CD4-positive, alpha-beta memory T cell (primary cell): Measurements from ENCODE around the gene GVQW3. TPM values are rescaled to one million over a fixed set of nuclear protein-coding genes. Genes with fewer than 3 reads are reported as not detected.

ENCODE experiments used
- CTCF ChIA-PET: fragments of 350-600 bp; sonication (Branson Sonifier 250); formaldehyde crosslinking; loops from one replicate; lab custom pipeline; 2021; ENCODE audit warnings: inconsistent platforms; ENCODE audit not compliant: partially characterized antibody; lab: Charles Lee
- POLR2A ChIA-PET: fragments of 350-600 bp; sonication (Branson Sonifier 250); formaldehyde crosslinking; loops from one replicate; lab custom pipeline; 2021; ENCODE audit not compliant: partially characterized antibody; lab: Charles Lee
- DNase-seq, 5 donors: peaks; one replicate each; pipeline versions ENCODE4 v3.0.0 to v3.0.0-alpha.2; 2020 to 2022; ENCODE audit warnings: mixed read lengths in 1 of 5
- H3K27ac ChIP-seq: one replicate; pipeline ENCODE4 v1.7.0; 2013; ENCODE audit warnings: low read depth, low read length
- H3K27me3 ChIP-seq: 2 replicates; pipeline ENCODE4 v1.7.0; 2013; ENCODE audit warnings: mild to moderate bottlenecking, low read length, moderate library complexity; ENCODE audit not compliant: insufficient read depth
- H3K36me3 ChIP-seq: 2 replicates; pipeline ENCODE4 v1.7.0; 2013; ENCODE audit warnings: mild to moderate bottlenecking, low read length, moderate library complexity; ENCODE audit not compliant: insufficient read depth
- H3K4me1 ChIP-seq: 2 replicates; pipeline ENCODE4 v1.7.0; 2013; ENCODE audit warnings: mild to moderate bottlenecking, low read length, moderate library complexity; ENCODE audit not compliant: insufficient read depth
- H3K4me3 ChIP-seq, 2 donors: one replicate each; pipeline ENCODE4 v1.7.0; 2013; ENCODE audit warnings: low read length in 2 of 2, mild to moderate bottlenecking in 1 of 2
- H3K9me3 ChIP-seq, 2 donors: one replicate each; pipeline ENCODE4 v1.7.0; 2013; ENCODE audit warnings: low read length in 2 of 2, control low read depth in 1 of 2; ENCODE audit not compliant: control insufficient read depth in 1 of 2
- H3K27ac Mint-ChIP-seq, 7 donors: one replicate each; pipeline ENCODE4 v1.8.0; 2020 to 2021; ENCODE audit warnings: mixed read lengths in 7 of 7, mild to moderate bottlenecking in 6 of 7, inconsistent platforms in 3 of 7, moderate library complexity in 3 of 7
- H3K27me3 Mint-ChIP-seq, 2 donors: one replicate each; pipeline ENCODE4 v1.8.0; 2020 to 2021; ENCODE audit warnings: mixed read lengths in 2 of 2
- H3K36me3 Mint-ChIP-seq, 2 donors: one replicate each; pipeline ENCODE4 v1.8.0; 2020 to 2021; ENCODE audit warnings: mixed read lengths in 2 of 2, inconsistent platforms in 1 of 2, mild to moderate bottlenecking in 1 of 2
- H3K4me1 Mint-ChIP-seq, 4 donors: one replicate each; pipeline ENCODE4 v1.8.0; 2020 to 2021; ENCODE audit warnings: mixed read lengths in 4 of 4, mild to moderate bottlenecking in 1 of 4
- H3K4me3 Mint-ChIP-seq, 8 donors: one replicate each; pipeline ENCODE4 v1.8.0; 2020 to 2021; ENCODE audit warnings: mixed read lengths in 8 of 8, mild to moderate bottlenecking in 7 of 8, moderate library complexity in 6 of 8, inconsistent platforms in 3 of 8
- H3K9me3 Mint-ChIP-seq, 8 donors: one replicate each; pipeline ENCODE4 v1.8.0; 2020 to 2021; ENCODE audit warnings: mixed read lengths in 8 of 8, mild to moderate bottlenecking in 5 of 8, inconsistent platforms in 3 of 8, moderate library complexity in 1 of 8
- intact Hi-C: fragments of 100-400 bp; cut with micrococcal nuclease; formaldehyde crosslinking; loops from one replicate; pipeline ENCODE4 v1.15.1; 2023
- polyA plus RNA-seq, 2 donors: library from polyadenylated mRNA; unstranded; fragments of 300-500 nt; fragmentation: Illumina TruSeq; gene quantifications; one replicate each; pipeline ENCODE4 v1.2.3, GENCODE V29; 2021
- total RNA-seq, 2 experiments: library from RNA; stranded (reverse); gene quantifications; one replicate each; pipeline ENCODE4 v1.2.3, GENCODE V29; 2021

The GVQW3 gene
- total and polyA plus RNA-seq, 4 experiments from 2014 or later = 1.7 to 10.1 (median 5.7) TPM

GRCh38 chr11:76339221-76339620 lies 41.9 kb upstream of the GVQW3 start:
- peaks cover 18 to 45% (median 28%) of the 10 kb centered on the region in 4 donors for H3K4me1 Mint-ChIP-seq
- peak overlapping the region in 3 of 8 donors; percentile 15 to 73 (median 22) for H3K4me3 Mint-ChIP-seq
- peaks cover 23% of the 10 kb centered on the region for H3K4me1 ChIP-seq
- H3K9me3 Mint-ChIP-seq = peaks cover 0 to 23% (median 16%) of the 10 kb centered on the region in 8 donors
- peaks cover 0 to 5% of the 10 kb centered on the region in 2 donors for H3K36me3 Mint-ChIP-seq
- H3K27ac Mint-ChIP-seq = peak overlapping the region; percentile 36 to 90 (median 81)
- ChIA-PET CTCF (interaction anchor here (0.7 to 4.0 kb wide), 3 partner anchors 16 to 131 kb away, joined by 3 to 19 read pairs (median 4); no protein-coding TSS in a partner anchor), POLR2A (no interaction called here)
- peak in 1 of 5 donors; percentile 3 for DNase-seq
- peaks cover 0 to 3% of the 10 kb centered on the region in 2 donors for H3K9me3 ChIP-seq
- H3K4me3 ChIP-seq = no peak overlapping the region
- no peaks in the 10 kb centered on the region for H3K27me3 Mint-ChIP-seq
- H3K36me3 ChIP-seq = no peaks in the 10 kb centered on the region
- H3K27ac ChIP-seq = no peak overlapping the region
- intact Hi-C loops = no loop called here
- no peaks in the 10 kb centered on the region for H3K27me3 ChIP-seq

GRCh38 chr11:76347466-76347865 lies 33.7 kb upstream of the GVQW3 start:
- Mint-ChIP-seq H3K9me3 (no peaks in the 10 kb centered on the region), H3K4me1 (no peaks in the 10 kb centered on the region), H3K36me3 (peaks cover 29 to 31% of the 10 kb centered on the region in 2 donors), H3K4me3 (no peak overlapping the region), H3K27ac (no peak overlapping the region), H3K27me3 (no peaks in the 10 kb centered on the region)
- intact Hi-C loops = no loop called here
- Histone ChIP-seq H3K9me3 (no peaks in the 10 kb centered on the region), H3K27me3 (no peaks in the 10 kb centered on the region), H3K4me3 (no peak overlapping the region), H3K4me1 (no peaks in the 10 kb centered on the region), H3K27ac (no peak overlapping the region), H3K36me3 (no peaks in the 10 kb centered on the region)
- no peak for DNase-seq
- CTCF ChIA-PET = interaction anchor here (0.5 kb wide), 1 partner anchor 71 kb away, joined by 3 read pairs; no protein-coding TSS in a partner anchor
- POLR2A ChIA-PET = no interaction called here

GRCh38 chr11:76348348-76348747 lies 32.8 kb upstream of the GVQW3 start:
- Mint-ChIP-seq H3K36me3 (peaks cover 38 to 40% of the 10 kb centered on the region in 2 donors), H3K4me1 (no peaks in the 10 kb centered on the region), H3K27me3 (no peaks in the 10 kb centered on the region), H3K9me3 (peaks cover 0 to 3% (median 0%) of the 10 kb centered on the region in 8 donors), H3K27ac (no peak overlapping the region), H3K4me3 (no peak overlapping the region)
- ChIA-PET CTCF (no interaction called here), POLR2A (no interaction called here)
- Histone ChIP-seq H3K36me3 (peaks cover 7% of the 10 kb centered on the region), H3K4me1 (no peaks in the 10 kb centered on the region), H3K27me3 (no peaks in the 10 kb centered on the region), H3K9me3 (no peaks in the 10 kb centered on the region), H3K27ac (no peak overlapping the region), H3K4me3 (no peak overlapping the region)
- no peak for DNase-seq
- intact Hi-C loops = no loop called here

GRCh38 chr11:76355172-76355571 lies 26.0 kb upstream of the GVQW3 start:
- no peaks in the 10 kb centered on the region for H3K4me1 Mint-ChIP-seq
- peaks cover 3 to 10% of the 10 kb centered on the region in 2 donors for H3K9me3 ChIP-seq
- no peaks in the 10 kb centered on the region for H3K27me3 ChIP-seq
- POLR2A ChIA-PET = no interaction called here
- no peak overlapping the region for H3K4me3 ChIP-seq
- H3K4me1 ChIP-seq = no peaks in the 10 kb centered on the region
- intact Hi-C loops = no loop called here
- CTCF ChIA-PET = no interaction called here
- H3K9me3 Mint-ChIP-seq = peaks cover 0 to 21% (median 15%) of the 10 kb centered on the region in 8 donors
- H3K36me3 Mint-ChIP-seq = peaks cover 76 to 82% of the 10 kb centered on the region in 2 donors
- no peak overlapping the region for H3K27ac Mint-ChIP-seq
- H3K36me3 ChIP-seq = peaks cover 39% of the 10 kb centered on the region
- H3K27ac ChIP-seq = no peak overlapping the region
- no peak overlapping the region for H3K4me3 Mint-ChIP-seq
- H3K27me3 Mint-ChIP-seq = no peaks in the 10 kb centered on the region
- DNase-seq = no peak

GRCh38 chr11:76361374-76361773 lies 19.7 kb upstream of the GVQW3 start:
- Histone ChIP-seq H3K27ac (no peak overlapping the region), H3K4me3 (no peak overlapping the region), H3K36me3 (peaks cover 7% of the 10 kb centered on the region), H3K4me1 (no peaks in the 10 kb centered on the region), H3K27me3 (no peaks in the 10 kb centered on the region), H3K9me3 (no peaks in the 10 kb centered on the region)
- CTCF ChIA-PET = no interaction called here
- Mint-ChIP-seq H3K27me3 (no peaks in the 10 kb centered on the region), H3K27ac (peak overlapping the region in 3 of 7 donors; percentile 33 to 62 (median 50)), H3K36me3 (peaks cover 51 to 67% of the 10 kb centered on the region in 2 donors), H3K4me1 (peaks cover 8 to 15% (median 13%) of the 10 kb centered on the region in 4 donors), H3K9me3 (no peaks in the 10 kb centered on the region), H3K4me3 (no peak overlapping the region)
- POLR2A ChIA-PET = no interaction called here
- intact Hi-C loops = no loop called here
- DNase-seq = no peak

- H3K36me3 Mint-ChIP-seq = peaks cover 48 to 64% of the 10 kb centered on the region in 2 donors
- H3K4me3 Mint-ChIP-seq = no peak overlapping the region
- ChIA-PET CTCF (no interaction called here), POLR2A (no interaction called here)
- intact Hi-C loops = no loop called here
- Histone ChIP-seq H3K9me3 (no peaks in the 10 kb centered on the region), H3K27ac (no peak overlapping the region), H3K36me3 (peaks cover 7% of the 10 kb centered on the region), H3K4me1 (no peaks in the 10 kb centered on the region), H3K27me3 (no peaks in the 10 kb centered on the region), H3K4me3 (no peak overlapping the region)
- H3K4me1 Mint-ChIP-seq = peaks cover 8 to 17% (median 13%) of the 10 kb centered on the region in 4 donors
- H3K9me3 Mint-ChIP-seq = no peaks in the 10 kb centered on the region
- no peak for DNase-seq
- peak overlapping the region in 2 of 7 donors; percentile 33 to 61 for H3K27ac Mint-ChIP-seq
- no peaks in the 10 kb centered on the region for H3K27me3 Mint-ChIP-seq
Measured at GRCh38 chr11:76361776-76362175, 19.3 kb upstream of the GVQW3 start.

- H3K9me3 Mint-ChIP-seq = no peaks in the 10 kb centered on the region
- intact Hi-C loops = no loop called here
- no peaks in the 10 kb centered on the region for H3K9me3 ChIP-seq
- H3K4me3 ChIP-seq = no peak overlapping the region
- peaks cover 10 to 27% (median 14%) of the 10 kb centered on the region in 4 donors for H3K4me1 Mint-ChIP-seq
- H3K27ac ChIP-seq = no peak overlapping the region
- H3K4me3 Mint-ChIP-seq = no peak overlapping the region
- peaks cover 7% of the 10 kb centered on the region for H3K36me3 ChIP-seq
- ChIA-PET CTCF (no interaction called here), POLR2A (no interaction called here)
- DNase-seq = no peak
- no peaks in the 10 kb centered on the region for H3K27me3 ChIP-seq
- peaks cover 41 to 60% of the 10 kb centered on the region in 2 donors for H3K36me3 Mint-ChIP-seq
- no peaks in the 10 kb centered on the region for H3K4me1 ChIP-seq
- no peak overlapping the region for H3K27ac Mint-ChIP-seq
- no peaks in the 10 kb centered on the region for H3K27me3 Mint-ChIP-seq
Measured at GRCh38 chr11:76362716-76363115, 18.4 kb upstream of the GVQW3 start.
